ENCODE measurements around the gene ACSL1.

Gene ACSL1

DNA sequence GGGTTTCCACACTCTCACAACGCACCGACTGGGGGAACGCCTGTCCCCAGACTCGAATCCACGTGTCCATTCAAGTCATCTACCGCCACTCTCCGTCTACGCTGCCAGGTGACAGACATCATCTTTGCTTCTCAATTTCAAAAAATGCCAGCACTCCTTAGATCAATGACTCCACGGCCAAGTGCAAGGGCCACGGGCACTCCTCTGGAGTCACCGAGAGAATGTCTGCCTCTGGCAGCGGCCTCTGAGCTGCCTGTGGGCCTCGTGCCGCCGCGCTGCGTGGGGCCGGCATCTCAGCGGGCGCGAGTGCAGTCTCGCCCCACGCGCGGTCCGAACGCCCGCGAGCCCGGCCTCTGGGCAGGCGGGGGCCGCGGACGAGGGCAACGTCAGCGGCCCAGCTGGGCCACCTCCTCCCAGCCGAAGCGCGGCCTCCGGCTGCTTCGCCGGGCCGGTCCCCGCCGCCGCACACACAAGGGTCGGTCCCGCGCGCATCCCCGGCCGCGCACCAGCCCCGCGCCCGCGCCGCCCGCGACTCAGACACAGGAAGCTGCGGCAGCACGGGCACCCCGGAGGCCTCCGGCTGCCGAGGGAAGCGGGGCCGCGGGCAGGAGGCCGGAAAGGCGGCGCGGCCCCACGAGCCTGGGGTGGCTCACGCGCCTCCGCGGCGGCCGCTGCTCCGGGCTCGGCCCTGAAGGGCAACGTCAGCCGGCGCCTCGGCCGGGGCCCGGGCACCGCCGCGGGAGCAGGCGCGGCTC lies 450 bp downstream of the ACSL1 start:
- H3K79me2 ChIP-seq (ENCODE audit: control insufficient read depth, insufficient read depth, low read length) = no peaks in the 10 kb centered on the region
- no CpG with 5 or more reads among the region's 92 CpGs for WGBS (ENCODE audit: extremely low coverage, insufficient coverage, low lambda C conversion rate)
- no peak for DNase-seq

DNA sequence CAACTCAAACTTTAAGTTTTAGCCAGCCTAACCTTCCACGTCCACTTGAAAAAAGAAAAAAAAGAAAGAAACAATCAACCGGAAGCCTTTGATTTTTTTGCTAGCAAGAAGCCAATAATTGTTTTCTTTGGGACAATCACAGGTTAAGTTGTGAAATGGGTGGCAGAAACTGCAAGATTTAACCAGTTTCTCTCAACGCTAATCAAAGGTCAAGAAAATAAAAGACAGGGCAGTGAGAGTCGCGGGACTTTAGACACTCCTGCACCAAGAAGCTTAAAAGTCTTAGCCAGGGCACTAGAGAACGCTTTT lies 1.0 kb downstream of the ACSL1 start:
- Histone ChIP-seq H3K23ac (ENCODE audit: low read length) (no peak overlapping the region), H3K4me3 (ENCODE audit: low read length) (no peak overlapping the region), H3K9ac (ENCODE audit: low read length) (no peak overlapping the region), H3K36me3 (ENCODE audit: control insufficient read depth, insufficient read depth, low read length) (no peaks in the 10 kb centered on the region), H2BK15ac (replicated peaks; ENCODE audit: low read depth) (no peak overlapping the region), H3K18ac (ENCODE audit: low read length) (no peak overlapping the region), H2BK120ac (ENCODE audit: low read depth, low read length) (no peak overlapping the region), H3K4me1 (ENCODE audit: control insufficient read depth, low read depth, low read length) (no peaks in the 10 kb centered on the region), H3K4me2 (ENCODE audit: low read length) (no peak overlapping the region), H3K27me3 (ENCODE audit: insufficient read depth, low read length, poor library complexity) (peaks cover 26% of the 10 kb centered on the region), H3K27ac (ENCODE audit: low read depth, low read length) (no peak overlapping the region), H3K56ac (ENCODE audit: low read length) (no peak overlapping the region), H3K4ac (ENCODE audit: low read depth, low read length) (no peak overlapping the region), H3K79me2 (ENCODE audit: control insufficient read depth, insufficient read depth, low read length) (no peaks in the 10 kb centered on the region), H2AK5ac (ENCODE audit: low read length) (no peak overlapping the region), H4K8ac (ENCODE audit: low read depth, low read length) (no peak overlapping the region), H2BK5ac (ENCODE audit: low read length) (no peak overlapping the region), H4K5ac (ENCODE audit: low read length) (no peak overlapping the region), H3K79me1 (ENCODE audit: low read length) (no peaks in the 10 kb centered on the region)
- no CpG with 5 or more reads among the region's 6 CpGs for WGBS (ENCODE audit: extremely low coverage, insufficient coverage, low lambda C conversion rate)
- DNase-seq = no peak

More for the DNA sequence above, 450 bp downstream of the ACSL1 start:
- H3K27ac ChIP-seq (ENCODE audit: low read depth, low read length) = no peak overlapping the region
- no peak overlapping the region for H3K4ac ChIP-seq (ENCODE audit: low read depth, low read length)
- H2BK15ac ChIP-seq (replicated peaks; ENCODE audit: low read depth) = no peak overlapping the region
- no peak overlapping the region for H4K5ac ChIP-seq (ENCODE audit: low read length)
- H4K8ac ChIP-seq (ENCODE audit: low read depth, low read length) = no peak overlapping the region
- no peaks in the 10 kb centered on the region for H3K4me1 ChIP-seq (ENCODE audit: control insufficient read depth, low read depth, low read length)
- H2BK120ac ChIP-seq (ENCODE audit: low read depth, low read length) = no peak overlapping the region
- H3K56ac ChIP-seq (ENCODE audit: low read length) = peak overlapping the region; percentile 56
- no peaks in the 10 kb centered on the region for H3K79me1 ChIP-seq (ENCODE audit: low read length)
- peaks cover 26% of the 10 kb centered on the region for H3K27me3 ChIP-seq (ENCODE audit: insufficient read depth, low read length, poor library complexity)
- no peak overlapping the region for H2BK5ac ChIP-seq (ENCODE audit: low read length)
- H2AK5ac ChIP-seq (ENCODE audit: low read length) = no peak overlapping the region
- peak overlapping the region; percentile 25 for H3K4me3 ChIP-seq (ENCODE audit: low read length)
- H3K9ac ChIP-seq (ENCODE audit: low read length) = peak overlapping the region; percentile 49
- no peak overlapping the region for H3K18ac ChIP-seq (ENCODE audit: low read length)
- H3K23ac ChIP-seq (ENCODE audit: low read length) = no peak overlapping the region
- H3K36me3 ChIP-seq (ENCODE audit: control insufficient read depth, insufficient read depth, low read length) = no peaks in the 10 kb centered on the region
- peak overlapping the region; percentile 59 for H3K4me2 ChIP-seq (ENCODE audit: low read length)

DNA sequence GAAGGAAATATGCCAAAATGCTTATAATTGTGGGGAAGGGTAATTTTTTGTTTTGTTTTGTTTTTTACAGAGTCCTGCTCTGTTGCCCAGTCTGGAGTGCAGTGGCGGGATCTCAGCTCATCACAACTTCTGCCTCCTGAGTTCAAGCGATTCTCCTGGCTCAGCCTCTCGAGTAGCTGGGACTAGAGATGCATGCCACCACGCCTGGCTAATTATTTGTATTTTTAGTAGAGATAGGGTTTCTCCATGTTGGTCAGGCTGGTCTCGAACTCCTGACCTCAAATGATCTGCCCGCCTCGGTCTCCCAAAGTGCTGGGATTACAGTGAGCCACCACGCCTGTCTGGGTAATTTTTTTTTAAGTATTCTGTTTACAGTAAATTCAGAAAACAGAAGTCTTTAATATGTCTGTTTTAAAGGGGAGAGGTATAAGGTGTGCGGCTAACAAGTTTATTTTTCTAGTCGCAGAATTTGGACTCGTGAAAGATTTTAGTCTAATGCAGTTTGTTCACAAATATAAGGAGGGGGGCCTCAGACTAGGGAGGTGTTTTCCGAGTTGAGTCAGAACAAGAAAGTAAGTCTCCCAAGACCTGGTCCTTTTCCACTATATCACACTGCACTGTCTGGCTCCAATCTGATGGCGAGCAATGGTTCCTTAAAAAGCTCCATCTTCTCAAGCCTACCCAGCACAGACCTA lies 1.5 kb downstream of the ACSL1 start:
- H3K27ac ChIP-seq (ENCODE audit: low read depth, low read length) = no peak overlapping the region
- no peaks in the 10 kb centered on the region for H3K79me2 ChIP-seq (ENCODE audit: control insufficient read depth, insufficient read depth, low read length)
- H3K4me3 ChIP-seq (ENCODE audit: low read length) = no peak overlapping the region
- H2BK120ac ChIP-seq (ENCODE audit: low read depth, low read length) = no peak overlapping the region
- H3K4me2 ChIP-seq (ENCODE audit: low read length) = no peak overlapping the region
- no peak overlapping the region for H3K23ac ChIP-seq (ENCODE audit: low read length)
- no peaks in the 10 kb centered on the region for H3K4me1 ChIP-seq (ENCODE audit: control insufficient read depth, low read depth, low read length)
- no peaks in the 10 kb centered on the region for H3K79me1 ChIP-seq (ENCODE audit: low read length)
- no peaks in the 10 kb centered on the region for H3K36me3 ChIP-seq (ENCODE audit: control insufficient read depth, insufficient read depth, low read length)
- no peak overlapping the region for H3K4ac ChIP-seq (ENCODE audit: low read depth, low read length)
- no peak for DNase-seq
- no peak overlapping the region for H4K8ac ChIP-seq (ENCODE audit: low read depth, low read length)
- H3K18ac ChIP-seq (ENCODE audit: low read length) = no peak overlapping the region
- no peak overlapping the region for H3K9ac ChIP-seq (ENCODE audit: low read length)
- H2BK5ac ChIP-seq (ENCODE audit: low read length) = no peak overlapping the region
- H3K27me3 ChIP-seq (ENCODE audit: insufficient read depth, low read length, poor library complexity) = peaks cover 26% of the 10 kb centered on the region
- no CpG with 5 or more reads among the region's 13 CpGs for WGBS (ENCODE audit: extremely low coverage, insufficient coverage, low lambda C conversion rate)
- H2AK5ac ChIP-seq (ENCODE audit: low read length) = no peak overlapping the region
- H4K5ac ChIP-seq (ENCODE audit: low read length) = no peak overlapping the region
- no peak overlapping the region for H2BK15ac ChIP-seq (replicated peaks; ENCODE audit: low read depth)
- H3K56ac ChIP-seq (ENCODE audit: low read length) = no peak overlapping the region

DNA sequence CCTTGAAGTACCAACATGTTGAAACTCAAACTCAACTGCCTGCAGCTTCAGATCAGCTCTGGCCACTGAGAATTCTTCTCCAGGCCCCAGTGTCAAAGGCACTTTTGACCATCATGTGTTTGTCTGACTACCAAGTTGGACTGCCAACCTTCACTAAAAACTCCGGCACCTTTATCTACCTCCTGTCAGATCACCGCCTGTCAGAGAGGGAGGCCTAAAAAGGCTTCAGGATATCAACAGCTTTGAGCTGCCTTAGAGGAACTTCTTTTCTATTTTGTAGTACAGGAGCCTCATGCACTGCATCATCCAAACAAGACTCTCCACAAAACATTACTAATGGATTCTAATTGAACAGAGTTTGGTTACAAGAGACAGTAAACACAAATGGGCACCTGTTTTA lies 2.8 kb downstream of the ACSL1 start:
- H3K27ac ChIP-seq (ENCODE audit: low read depth, low read length) = no peak overlapping the region
- H3K9ac ChIP-seq (ENCODE audit: low read length) = no peak overlapping the region
- H3K27me3 ChIP-seq (ENCODE audit: insufficient read depth, low read length, poor library complexity) = peaks cover 26% of the 10 kb centered on the region
- H2BK5ac ChIP-seq (ENCODE audit: low read length) = no peak overlapping the region
- no peaks in the 10 kb centered on the region for H3K4me1 ChIP-seq (ENCODE audit: control insufficient read depth, low read depth, low read length)
- DNase-seq = no peak
- no peak overlapping the region for H4K5ac ChIP-seq (ENCODE audit: low read length)
- WGBS (ENCODE audit: extremely low coverage, insufficient coverage, low lambda C conversion rate) = no CpG with 5 or more reads among the region's 2 CpGs
- H3K79me2 ChIP-seq (ENCODE audit: control insufficient read depth, insufficient read depth, low read length) = no peaks in the 10 kb centered on the region
- H3K18ac ChIP-seq (ENCODE audit: low read length) = no peak overlapping the region
- no peak overlapping the region for H2AK5ac ChIP-seq (ENCODE audit: low read length)
- no peak overlapping the region for H2BK15ac ChIP-seq (replicated peaks; ENCODE audit: low read depth)
- H3K79me1 ChIP-seq (ENCODE audit: low read length) = no peaks in the 10 kb centered on the region
- H4K8ac ChIP-seq (ENCODE audit: low read depth, low read length) = no peak overlapping the region
- no peak overlapping the region for H3K56ac ChIP-seq (ENCODE audit: low read length)
- H3K36me3 ChIP-seq (ENCODE audit: control insufficient read depth, insufficient read depth, low read length) = no peaks in the 10 kb centered on the region
- no peak overlapping the region for H2BK120ac ChIP-seq (ENCODE audit: low read depth, low read length)
- H3K23ac ChIP-seq (ENCODE audit: low read length) = no peak overlapping the region
- no peak overlapping the region for H3K4ac ChIP-seq (ENCODE audit: low read depth, low read length)
- H3K4me2 ChIP-seq (ENCODE audit: low read length) = no peak overlapping the region
- H3K4me3 ChIP-seq (ENCODE audit: low read length) = no peak overlapping the region

DNA sequence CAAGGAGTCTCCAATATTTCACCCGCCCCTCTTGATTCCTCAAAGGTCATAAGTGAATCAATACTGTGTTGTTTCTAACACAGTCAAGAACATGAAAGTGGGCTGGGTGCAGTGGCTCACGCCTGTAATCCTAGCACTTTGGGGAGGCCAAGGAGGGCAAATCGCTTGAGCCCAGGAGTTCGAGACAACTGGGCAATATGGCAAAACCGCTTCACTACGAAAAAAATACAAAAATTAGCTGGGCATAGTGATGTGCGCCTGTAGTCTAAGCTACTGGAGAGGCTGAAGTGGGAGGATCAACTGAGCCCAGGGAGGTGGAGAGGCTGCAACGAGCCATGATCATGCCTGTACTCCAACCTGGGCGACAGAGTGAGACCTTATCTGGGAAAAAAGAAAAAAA lies 3.4 kb downstream of the ACSL1 start:
- H3K79me1 ChIP-seq (ENCODE audit: low read length) = no peaks in the 10 kb centered on the region
- H3K4me1 ChIP-seq (ENCODE audit: control insufficient read depth, low read depth, low read length) = no peaks in the 10 kb centered on the region
- H3K79me2 ChIP-seq (ENCODE audit: control insufficient read depth, insufficient read depth, low read length) = no peaks in the 10 kb centered on the region
- H3K18ac ChIP-seq (ENCODE audit: low read length) = no peak overlapping the region
- no peak overlapping the region for H3K9ac ChIP-seq (ENCODE audit: low read length)
- H3K23ac ChIP-seq (ENCODE audit: low read length) = no peak overlapping the region
- no peak overlapping the region for H2BK15ac ChIP-seq (replicated peaks; ENCODE audit: low read depth)
- H3K27ac ChIP-seq (ENCODE audit: low read depth, low read length) = no peak overlapping the region
- no peak overlapping the region for H3K56ac ChIP-seq (ENCODE audit: low read length)
- H3K27me3 ChIP-seq (ENCODE audit: insufficient read depth, low read length, poor library complexity) = peaks cover 26% of the 10 kb centered on the region
- H3K36me3 ChIP-seq (ENCODE audit: control insufficient read depth, insufficient read depth, low read length) = no peaks in the 10 kb centered on the region
- no peak overlapping the region for H2BK5ac ChIP-seq (ENCODE audit: low read length)
- H3K4me2 ChIP-seq (ENCODE audit: low read length) = no peak overlapping the region
- H2BK120ac ChIP-seq (ENCODE audit: low read depth, low read length) = no peak overlapping the region
- H3K4ac ChIP-seq (ENCODE audit: low read depth, low read length) = no peak overlapping the region
- H4K8ac ChIP-seq (ENCODE audit: low read depth, low read length) = no peak overlapping the region
- H2AK5ac ChIP-seq (ENCODE audit: low read length) = no peak overlapping the region
- DNase-seq = no peak
- no CpG with 5 or more reads among the region's 9 CpGs for WGBS (ENCODE audit: extremely low coverage, insufficient coverage, low lambda C conversion rate)
- H3K4me3 ChIP-seq (ENCODE audit: low read length) = no peak overlapping the region
- no peak overlapping the region for H4K5ac ChIP-seq (ENCODE audit: low read length)

Measured in mesendoderm (in vitro differentiated cells).